GM13977 (cell line): ENCODE measurements around the gene DPH1.

ENCODE experiments used
- DNase-seq: peaks from one replicate; pipeline ENCODE4 v3.0.0; 2012; ENCODE audit warnings: low spot score
- in situ Hi-C: fragments of 300-500 bp; cut with MboI; formaldehyde crosslinking; loops from one replicate; pipeline ENCODE4 v1.12.0; 2022; ENCODE audit warnings: low sequenced_read_pairs, low pct_unique_long_range_greater_than_20kb, mixed read lengths, inconsistent platforms; ENCODE audit not compliant: unreplicated experiment
- TF ChIP-seq, protein P1 (sequence below): IDR thresholded peaks from 2 replicates; pipeline ENCODE4 v1.5.1; 2012; ENCODE audit warnings: mild to moderate bottlenecking, control low read depth; ENCODE audit not compliant: insufficient read depth; ENCODE audit errors: extremely low read depth, missing control alignments

The DPH1 gene

DNA sequence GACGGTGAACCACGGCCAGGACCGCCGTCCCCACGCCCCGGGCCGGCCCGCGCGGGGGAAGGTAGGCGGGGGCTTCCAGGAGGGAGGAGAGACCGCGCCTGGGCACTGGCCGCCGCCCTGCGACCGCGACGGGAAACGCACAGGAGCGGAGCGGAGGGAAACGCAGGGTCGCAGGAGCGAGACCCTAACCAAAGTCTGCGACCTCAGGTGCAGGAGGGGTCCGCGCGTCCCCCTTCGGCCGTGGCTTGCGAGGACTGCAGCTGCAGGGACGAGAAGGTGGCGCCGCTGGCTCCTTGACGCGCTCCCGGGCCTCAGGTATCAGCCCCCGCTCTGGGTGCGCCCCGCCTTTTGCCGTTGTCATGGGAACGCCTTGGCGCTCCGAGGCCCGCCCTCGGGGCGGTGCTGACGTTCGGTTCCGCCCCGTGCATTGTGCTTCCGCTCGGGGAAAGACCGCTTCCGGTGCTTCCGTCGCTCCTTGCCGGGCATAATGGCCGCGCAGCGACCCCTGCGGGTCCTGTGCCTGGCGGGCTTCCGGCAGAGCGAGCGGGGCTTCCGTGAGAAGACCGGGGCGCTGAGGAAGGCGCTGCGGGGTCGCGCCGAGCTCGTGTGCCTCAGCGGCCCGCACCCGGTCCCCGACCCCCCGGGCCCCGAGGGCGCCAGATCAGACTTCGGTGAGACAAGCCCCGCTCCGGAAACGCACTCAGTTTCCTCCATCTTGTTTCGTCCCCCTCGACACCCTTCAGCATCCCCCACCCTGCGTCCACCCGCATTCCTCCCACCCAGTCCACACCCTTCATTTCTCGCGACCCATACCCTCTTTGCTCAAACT lies 11.8 kb downstream of the DPH1 start, which contains the start of gene OVCA2:
Gene OVCA2 (plus strand): TSS at position 462 of the 829 bp plus-strand sequence. CDS start 26 bp downstream, at position 488.
- TF ChIP-seq, protein P1, sequence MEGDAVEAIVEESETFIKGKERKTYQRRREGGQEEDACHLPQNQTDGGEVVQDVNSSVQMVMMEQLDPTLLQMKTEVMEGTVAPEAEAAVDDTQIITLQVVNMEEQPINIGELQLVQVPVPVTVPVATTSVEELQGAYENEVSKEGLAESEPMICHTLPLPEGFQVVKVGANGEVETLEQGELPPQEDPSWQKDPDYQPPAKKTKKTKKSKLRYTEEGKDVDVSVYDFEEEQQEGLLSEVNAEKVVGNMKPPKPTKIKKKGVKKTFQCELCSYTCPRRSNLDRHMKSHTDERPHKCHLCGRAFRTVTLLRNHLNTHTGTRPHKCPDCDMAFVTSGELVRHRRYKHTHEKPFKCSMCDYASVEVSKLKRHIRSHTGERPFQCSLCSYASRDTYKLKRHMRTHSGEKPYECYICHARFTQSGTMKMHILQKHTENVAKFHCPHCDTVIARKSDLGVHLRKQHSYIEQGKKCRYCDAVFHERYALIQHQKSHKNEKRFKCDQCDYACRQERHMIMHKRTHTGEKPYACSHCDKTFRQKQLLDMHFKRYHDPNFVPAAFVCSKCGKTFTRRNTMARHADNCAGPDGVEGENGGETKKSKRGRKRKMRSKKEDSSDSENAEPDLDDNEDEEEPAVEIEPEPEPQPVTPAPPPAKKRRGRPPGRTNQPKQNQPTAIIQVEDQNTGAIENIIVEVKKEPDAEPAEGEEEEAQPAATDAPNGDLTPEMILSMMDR: peak; percentile 62
- DNase-seq: peak; percentile 99
- in situ Hi-C loops: loop anchor here (25.0 kb wide), 1 partner anchor 329 kb away; the partner anchor contains the start of genes TLCD2 and WDR81

DNA sequence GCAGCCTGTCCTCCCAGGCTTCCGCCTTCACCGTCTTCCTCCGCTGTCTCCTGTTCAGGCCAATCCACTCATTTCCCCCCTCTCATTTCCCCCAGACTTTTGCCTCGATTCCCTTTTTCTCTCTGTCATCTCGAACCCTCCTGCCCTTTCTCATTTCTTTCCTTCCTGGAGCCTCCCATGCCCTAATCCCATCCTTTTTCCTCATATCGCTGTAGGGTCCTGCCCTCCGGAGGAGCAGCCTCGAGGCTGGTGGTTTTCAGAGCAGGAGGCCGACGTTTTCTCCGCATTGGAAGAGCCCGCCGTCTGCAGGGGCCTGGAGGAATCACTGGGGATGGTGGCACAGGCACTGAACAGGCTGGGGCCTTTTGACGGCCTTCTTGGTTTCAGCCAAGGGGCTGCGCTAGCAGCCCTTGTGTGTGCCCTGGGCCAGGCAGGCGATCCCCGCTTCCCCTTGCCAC lies 12.5 kb downstream of the DPH1 start:
- in situ Hi-C loops: loop anchor here (25.0 kb wide), 1 partner anchor 330 kb away; the partner anchor contains the start of genes TLCD2 and WDR81
- TF ChIP-seq, protein P1: no peak
- no peak for DNase-seq

DNA sequence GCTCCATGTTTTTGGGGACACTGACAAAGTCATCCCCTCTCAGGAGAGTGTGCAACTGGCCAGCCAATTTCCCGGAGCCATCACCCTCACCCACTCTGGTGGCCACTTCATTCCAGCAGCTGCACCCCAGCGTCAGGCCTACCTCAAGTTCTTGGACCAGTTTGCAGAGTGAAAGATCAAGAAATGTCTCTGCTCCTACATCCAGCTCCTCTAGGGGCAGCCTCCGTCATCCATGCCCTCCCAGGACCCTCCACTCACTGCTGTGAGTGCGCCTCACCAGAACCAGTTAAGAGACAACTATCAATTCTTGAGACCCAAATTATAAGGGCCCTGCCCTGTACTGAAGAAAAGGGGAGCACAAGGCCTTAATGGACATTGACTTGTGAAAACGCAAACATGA lies 13.0 kb downstream of the DPH1 start:
- DNase-seq: no peak
- in situ Hi-C loops: loop anchor here (25.0 kb wide), 1 partner anchor 331 kb away; the partner anchor contains the start of genes TLCD2 and WDR81
- TF ChIP-seq, protein P1: peak; percentile 20

DNA sequence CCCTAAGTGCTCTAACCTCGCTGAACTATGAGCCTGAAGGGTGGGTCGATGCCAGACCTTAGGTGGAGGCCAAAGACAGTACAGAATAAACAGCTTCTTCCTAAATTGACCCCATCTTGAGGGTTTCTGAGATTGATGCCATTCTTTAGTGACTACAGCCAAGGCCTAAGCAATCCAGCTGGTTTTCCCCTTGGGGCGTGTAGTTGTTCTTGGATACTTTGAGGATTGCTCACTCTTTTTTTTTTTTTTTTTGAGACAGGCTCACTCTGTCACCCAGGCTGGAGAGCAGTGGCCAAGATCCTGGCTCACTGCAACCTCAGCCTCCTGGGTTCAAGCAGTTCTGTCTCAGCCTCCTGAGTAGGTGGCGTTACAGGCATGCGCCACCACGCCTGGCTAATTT lies 13.8 kb downstream of the DPH1 start:
- in situ Hi-C loops: loop anchor here (25.0 kb wide), 1 partner anchor 331 kb away; the partner anchor contains the start of genes TLCD2 and WDR81
- TF ChIP-seq, protein P1: no peak
- no peak for DNase-seq

DNA sequence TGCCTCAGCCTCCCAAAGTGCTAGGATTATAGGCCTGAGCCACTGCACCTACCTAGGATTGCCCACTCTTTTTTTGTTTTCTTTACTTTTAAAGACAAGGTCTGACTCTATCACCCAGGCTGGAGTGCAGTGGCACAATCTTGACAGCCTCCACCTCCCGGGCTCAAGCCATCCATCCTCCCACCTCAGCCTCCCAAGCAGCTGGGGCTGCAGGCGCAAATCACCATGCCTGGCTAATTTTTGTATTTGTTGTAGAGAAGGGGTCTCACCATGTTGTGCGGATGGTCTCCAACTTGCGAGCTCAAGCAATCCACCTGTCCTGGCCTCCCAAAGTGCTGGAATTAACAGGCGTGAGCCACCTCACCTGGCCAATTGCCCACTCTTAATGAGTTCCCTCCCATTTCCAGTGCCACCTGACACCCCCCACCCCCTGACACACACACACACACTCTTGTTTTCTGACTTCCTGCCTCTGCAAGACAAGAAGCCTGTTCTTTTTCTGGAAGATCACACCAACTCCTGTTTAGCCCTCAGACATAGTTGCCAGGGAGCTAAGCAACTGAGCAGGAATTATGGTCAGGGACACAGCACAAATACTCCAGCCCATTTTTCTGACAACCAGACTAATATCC lies 14.4 kb downstream of the DPH1 start:
- no peak for DNase-seq
- TF ChIP-seq, protein P1: no peak
- in situ Hi-C loops: loop anchor here (25.0 kb wide), 1 partner anchor 332 kb away; the partner anchor contains the start of genes TLCD2 and WDR81

DNA sequence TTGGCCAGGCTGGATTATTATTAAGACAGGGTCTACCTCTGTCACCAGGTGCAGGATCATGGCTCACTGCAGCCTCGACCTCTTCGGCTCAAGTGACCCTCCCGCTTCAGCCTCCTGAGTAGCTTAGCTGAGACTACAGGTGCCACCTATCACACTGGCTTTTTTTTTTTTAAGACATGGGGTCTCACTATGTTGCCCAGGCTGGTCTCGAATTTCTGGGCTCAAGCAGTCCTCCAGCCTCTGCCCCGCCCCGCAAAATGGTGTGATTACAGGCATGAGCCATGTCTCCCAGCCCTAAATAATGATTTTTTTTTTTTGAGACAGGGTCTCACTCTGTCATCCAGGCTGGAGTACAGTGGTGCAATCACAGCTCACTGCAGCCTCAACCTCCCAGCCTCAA lies 17.6 kb downstream of the DPH1 start:
- TF ChIP-seq, protein P1: no peak
- in situ Hi-C loops: loop anchor here (25.0 kb wide), 1 partner anchor 335 kb away; the partner anchor contains the start of genes TLCD2 and WDR81

More for the DNA sequence above, 17.6 kb downstream of the DPH1 start:
- no peak for DNase-seq
